SK-N-SH treated with all-trans-retinoic acid at 6 μM for 48 hours (cell line): Measurements from ENCODE around the gene PMP22.

ENCODE experiments used
- ATAC-seq: fragments of 200-7000 bp; cut with Tn5 transposase; 3 replicates; pipeline ENCODE4 v1.9.1; 2020; ENCODE audit warnings: mild to moderate bottlenecking, moderate library complexity
- ARNTL ChIP-seq: fragments of 450-650 bp; formaldehyde crosslinking; IDR thresholded peaks from 2 replicates; pipeline ENCODE4 v1.5.0; 2020; ENCODE audit warnings: low read depth, mild to moderate bottlenecking, moderate library complexity, borderline replicate concordance
- BACH2 ChIP-seq: fragments of 250-450 bp; sonication (Bioruptor Pico); IDR thresholded peaks from 2 replicates; pipeline ENCODE4 v1.9.0; 2021; ENCODE audit warnings: mild to moderate bottlenecking, borderline replicate concordance
- CSDC2 ChIP-seq: fragments of 250-450 bp; sonication (Bioruptor Pico); IDR thresholded peaks from 2 replicates; pipeline ENCODE4 v1.5.0; 2020; ENCODE audit warnings: mild to moderate bottlenecking, moderate library complexity
- ESRRG ChIP-seq: fragments of 250-450 bp; sonication (Bioruptor Pico); IDR thresholded peaks from 2 replicates; pipeline ENCODE4 v1.6.1; 2021; ENCODE audit warnings: mild to moderate bottlenecking
- GLIS3 ChIP-seq: fragments of 250-450 bp; sonication (Bioruptor Pico); IDR thresholded peaks from 2 replicates; pipeline ENCODE4 v1.5.0; 2020; ENCODE audit warnings: mild to moderate bottlenecking, moderate library complexity
- ISL1 ChIP-seq: fragments of 250-450 bp; sonication (Bioruptor Pico); IDR thresholded peaks from 2 replicates; pipeline ENCODE4 v2.1.2; 2022; ENCODE audit warnings: mild to moderate bottlenecking, moderate library complexity
- PATZ1 ChIP-seq: fragments of 250-450 bp; sonication (Bioruptor Pico); IDR thresholded peaks from 2 replicates; pipeline ENCODE4 v1.8.0; 2020; ENCODE audit warnings: mild to moderate bottlenecking, moderate library complexity, borderline replicate concordance
- PPARA ChIP-seq: fragments of 250-450 bp; sonication (Bioruptor Pico); IDR thresholded peaks from 2 replicates; pipeline ENCODE4 v1.5.0; 2020; ENCODE audit warnings: mild to moderate bottlenecking, borderline replicate concordance
- RARB ChIP-seq: fragments of 250-450 bp; sonication (Bioruptor Pico); IDR thresholded peaks from 2 replicates; pipeline ENCODE4 v1.8.0; 2021; ENCODE audit warnings: mild to moderate bottlenecking, moderate library complexity
- SNAI2 ChIP-seq: fragments of 250-450 bp; sonication (Bioruptor Pico); IDR thresholded peaks from 2 replicates; pipeline ENCODE4 v1.5.0; 2020; ENCODE audit warnings: mild to moderate bottlenecking, moderate library complexity
- TCF4 ChIP-seq: fragments of 250-450 bp; sonication (Bioruptor Pico); IDR thresholded peaks from 2 replicates; pipeline ENCODE4 v1.8.0; 2021; ENCODE audit warnings: mild to moderate bottlenecking, moderate library complexity, borderline replicate concordance
- ZC3H10 ChIP-seq: fragments of 250-450 bp; sonication (Bioruptor Pico); IDR thresholded peaks from 2 replicates; pipeline ENCODE4 v1.5.1; 2021; ENCODE audit warnings: mild to moderate bottlenecking, moderate library complexity
- ZFP3 ChIP-seq: fragments of 250-450 bp; sonication (Bioruptor Pico); IDR thresholded peaks from 2 replicates; pipeline ENCODE4 v1.5.0; 2020; ENCODE audit warnings: mild to moderate bottlenecking, moderate library complexity
- ZFP30 ChIP-seq: fragments of 450-650 bp; formaldehyde crosslinking; IDR thresholded peaks from 2 replicates; pipeline ENCODE4 v1.5.0; 2022; ENCODE audit warnings: mild to moderate bottlenecking, moderate library complexity
- ZNF70 ChIP-seq: fragments of 450-650 bp; formaldehyde crosslinking; IDR thresholded peaks from 2 replicates; pipeline ENCODE4 v1.5.0; 2020; ENCODE audit warnings: mild to moderate bottlenecking, moderate library complexity
- ZNF8 ChIP-seq: fragments of 450-650 bp; formaldehyde crosslinking; IDR thresholded peaks from 2 replicates; pipeline ENCODE4 v1.5.0; 2020; ENCODE audit warnings: mild to moderate bottlenecking, moderate library complexity
- TF ChIP-seq, protein P1 (sequence below): fragments of 250-450 bp; sonication (Bioruptor Pico); IDR thresholded peaks from 2 replicates; pipeline ENCODE4 v1.5.0; 2020; ENCODE audit warnings: mild to moderate bottlenecking, moderate library complexity
- TF ChIP-seq, protein P2 (sequence below): fragments of 250-450 bp; sonication (Bioruptor Pico); IDR thresholded peaks from 2 replicates; pipeline ENCODE4 v1.8.0; 2021; ENCODE audit warnings: low read depth, mild to moderate bottlenecking, moderate library complexity, borderline replicate concordance
- TF ChIP-seq, protein P3 (sequence below): fragments of 250-450 bp; sonication (Bioruptor Pico); IDR thresholded peaks from 2 replicates; pipeline ENCODE4 v1.5.1; 2020; ENCODE audit warnings: low read depth, mild to moderate bottlenecking, moderate library complexity

Gene PMP22

DNA sequence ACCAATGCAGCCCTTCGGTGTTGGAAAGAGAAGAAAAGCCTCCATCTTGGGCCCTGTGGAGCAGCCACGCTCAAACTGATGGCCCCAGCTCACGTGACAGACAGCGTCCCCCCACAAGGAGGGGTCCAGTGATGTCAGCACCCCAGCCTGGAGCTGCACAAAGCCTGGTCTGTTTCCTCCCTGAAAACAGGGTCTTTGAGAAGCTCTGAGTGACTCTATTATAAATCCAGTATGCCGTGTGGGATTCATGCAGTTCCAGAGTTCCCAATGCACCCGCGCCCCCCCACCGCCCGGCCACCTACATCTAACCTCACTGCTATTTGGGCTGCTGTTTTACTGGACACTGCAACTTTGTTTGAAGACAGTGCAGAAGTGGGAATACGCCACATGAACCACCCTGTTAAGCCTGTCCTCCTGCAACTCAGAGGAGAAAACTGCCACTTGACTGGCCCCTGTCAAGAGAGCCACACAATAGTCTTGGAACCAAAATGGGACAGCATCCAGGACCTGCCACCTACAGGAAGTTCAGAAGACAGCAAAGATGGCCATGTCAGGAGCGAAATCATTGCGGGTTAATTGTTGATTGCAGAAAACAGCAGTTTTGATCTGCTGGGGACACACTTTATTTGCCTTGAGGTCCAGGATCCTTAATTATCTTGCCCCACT is 33.1 kb downstream of the PMP22 start:
- no peak for ATAC-seq

DNA sequence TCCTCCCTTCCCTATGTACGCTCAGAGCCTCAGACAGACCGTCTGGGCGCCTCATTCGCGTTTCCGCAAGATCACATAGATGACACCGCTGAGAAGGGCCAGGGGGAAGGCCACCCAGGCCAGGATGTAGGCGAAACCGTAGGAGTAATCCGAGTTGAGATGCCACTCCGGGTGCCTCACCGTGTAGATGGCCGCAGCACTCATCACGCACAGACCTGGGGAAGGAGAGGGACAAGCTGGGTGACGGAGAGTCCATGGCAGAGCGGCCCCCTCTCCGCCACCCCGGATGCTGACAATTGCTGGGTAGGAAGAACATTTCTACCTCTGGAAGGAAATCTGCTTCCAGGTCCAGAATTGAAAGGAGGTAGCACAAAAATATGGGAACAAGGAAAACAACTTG is 34.3 kb downstream of the PMP22 start:
- no peak for ATAC-seq
- TF ChIP-seq ZNF8 (CRISPR knock-in tag) (no peak), ZNF70 (CRISPR knock-in tag) (no peak), CSDC2 (CRISPR knock-in tag) (no peak), ISL1 (CRISPR knock-in tag) (no peak), BACH2 (CRISPR knock-in tag) (no peak), PATZ1 (CRISPR knock-in tag) (no peak), RARB (no peak), ZC3H10 (CRISPR knock-in tag) (no peak), TCF4 (CRISPR knock-in tag) (no peak), GLIS3 (CRISPR knock-in tag) (no peak)
- TF ChIP-seq, protein P1, sequence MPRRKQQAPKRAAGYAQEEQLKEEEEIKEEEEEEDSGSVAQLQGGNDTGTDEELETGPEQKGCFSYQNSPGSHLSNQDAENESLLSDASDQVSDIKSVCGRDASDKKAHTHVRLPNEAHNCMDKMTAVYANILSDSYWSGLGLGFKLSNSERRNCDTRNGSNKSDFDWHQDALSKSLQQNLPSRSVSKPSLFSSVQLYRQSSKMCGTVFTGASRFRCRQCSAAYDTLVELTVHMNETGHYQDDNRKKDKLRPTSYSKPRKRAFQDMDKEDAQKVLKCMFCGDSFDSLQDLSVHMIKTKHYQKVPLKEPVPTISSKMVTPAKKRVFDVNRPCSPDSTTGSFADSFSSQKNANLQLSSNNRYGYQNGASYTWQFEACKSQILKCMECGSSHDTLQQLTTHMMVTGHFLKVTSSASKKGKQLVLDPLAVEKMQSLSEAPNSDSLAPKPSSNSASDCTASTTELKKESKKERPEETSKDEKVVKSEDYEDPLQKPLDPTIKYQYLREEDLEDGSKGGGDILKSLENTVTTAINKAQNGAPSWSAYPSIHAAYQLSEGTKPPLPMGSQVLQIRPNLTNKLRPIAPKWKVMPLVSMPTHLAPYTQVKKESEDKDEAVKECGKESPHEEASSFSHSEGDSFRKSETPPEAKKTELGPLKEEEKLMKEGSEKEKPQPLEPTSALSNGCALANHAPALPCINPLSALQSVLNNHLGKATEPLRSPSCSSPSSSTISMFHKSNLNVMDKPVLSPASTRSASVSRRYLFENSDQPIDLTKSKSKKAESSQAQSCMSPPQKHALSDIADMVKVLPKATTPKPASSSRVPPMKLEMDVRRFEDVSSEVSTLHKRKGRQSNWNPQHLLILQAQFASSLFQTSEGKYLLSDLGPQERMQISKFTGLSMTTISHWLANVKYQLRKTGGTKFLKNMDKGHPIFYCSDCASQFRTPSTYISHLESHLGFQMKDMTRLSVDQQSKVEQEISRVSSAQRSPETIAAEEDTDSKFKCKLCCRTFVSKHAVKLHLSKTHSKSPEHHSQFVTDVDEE (CRISPR knock-in tag) = no peak
- TF ChIP-seq, protein P2, sequence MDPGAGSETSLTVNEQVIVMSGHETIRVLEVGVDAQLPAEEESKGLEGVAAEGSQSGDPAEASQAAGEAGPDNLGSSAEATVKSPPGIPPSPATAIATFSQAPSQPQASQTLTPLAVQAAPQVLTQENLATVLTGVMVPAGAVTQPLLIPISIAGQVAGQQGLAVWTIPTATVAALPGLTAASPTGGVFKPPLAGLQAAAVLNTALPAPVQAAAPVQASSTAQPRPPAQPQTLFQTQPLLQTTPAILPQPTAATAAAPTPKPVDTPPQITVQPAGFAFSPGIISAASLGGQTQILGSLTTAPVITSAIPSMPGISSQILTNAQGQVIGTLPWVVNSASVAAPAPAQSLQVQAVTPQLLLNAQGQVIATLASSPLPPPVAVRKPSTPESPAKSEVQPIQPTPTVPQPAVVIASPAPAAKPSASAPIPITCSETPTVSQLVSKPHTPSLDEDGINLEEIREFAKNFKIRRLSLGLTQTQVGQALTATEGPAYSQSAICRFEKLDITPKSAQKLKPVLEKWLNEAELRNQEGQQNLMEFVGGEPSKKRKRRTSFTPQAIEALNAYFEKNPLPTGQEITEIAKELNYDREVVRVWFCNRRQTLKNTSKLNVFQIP (CRISPR knock-in tag) = no peak
- TF ChIP-seq, protein P3, sequence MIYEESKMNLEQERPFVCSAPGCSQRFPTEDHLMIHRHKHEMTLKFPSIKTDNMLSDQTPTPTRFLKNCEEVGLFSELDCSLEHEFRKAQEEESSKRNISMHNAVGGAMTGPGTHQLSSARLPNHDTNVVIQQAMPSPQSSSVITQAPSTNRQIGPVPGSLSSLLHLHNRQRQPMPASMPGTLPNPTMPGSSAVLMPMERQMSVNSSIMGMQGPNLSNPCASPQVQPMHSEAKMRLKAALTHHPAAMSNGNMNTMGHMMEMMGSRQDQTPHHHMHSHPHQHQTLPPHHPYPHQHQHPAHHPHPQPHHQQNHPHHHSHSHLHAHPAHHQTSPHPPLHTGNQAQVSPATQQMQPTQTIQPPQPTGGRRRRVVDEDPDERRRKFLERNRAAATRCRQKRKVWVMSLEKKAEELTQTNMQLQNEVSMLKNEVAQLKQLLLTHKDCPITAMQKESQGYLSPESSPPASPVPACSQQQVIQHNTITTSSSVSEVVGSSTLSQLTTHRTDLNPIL = no peak

More for the DNA sequence above, 33.1 kb downstream of the PMP22 start:
- TF ChIP-seq PPARA (no peak), ZNF8 (CRISPR knock-in tag) (no peak), PATZ1 (CRISPR knock-in tag) (no peak), ZC3H10 (CRISPR knock-in tag) (no peak), ZNF70 (CRISPR knock-in tag) (no peak), ZFP30 (CRISPR knock-in tag) (no peak), ESRRG (CRISPR knock-in tag) (no peak), ARNTL (no peak), ZFP3 (CRISPR knock-in tag) (no peak), SNAI2 (CRISPR knock-in tag) (no peak)
- TF ChIP-seq, protein P3 = no peak
- TF ChIP-seq, protein P1 (CRISPR knock-in tag) = no peak
- TF ChIP-seq, protein P2 (CRISPR knock-in tag) = no peak
